Tongue (tissue), 2 donors: ENCODE results near the gene ACER3. TPM values are rescaled to one million over a fixed set of nuclear protein-coding genes. Genes with fewer than 3 reads are reported as not detected.

Experiments
- DNase-seq: peaks from one replicate; pipeline ENCODE4 v3.0.0-alpha.2; 2015
- total RNA-seq: library from RNA; depleted of rRNA; stranded (reverse); fragments of >200 nt; gene quantifications from one replicate; pipeline ENCODE4 v1.2.3, GENCODE V29; 2014

Gene ACER3
- total RNA-seq, 1 donor from 2014 or later, result 9.2 TPM

DNA sequence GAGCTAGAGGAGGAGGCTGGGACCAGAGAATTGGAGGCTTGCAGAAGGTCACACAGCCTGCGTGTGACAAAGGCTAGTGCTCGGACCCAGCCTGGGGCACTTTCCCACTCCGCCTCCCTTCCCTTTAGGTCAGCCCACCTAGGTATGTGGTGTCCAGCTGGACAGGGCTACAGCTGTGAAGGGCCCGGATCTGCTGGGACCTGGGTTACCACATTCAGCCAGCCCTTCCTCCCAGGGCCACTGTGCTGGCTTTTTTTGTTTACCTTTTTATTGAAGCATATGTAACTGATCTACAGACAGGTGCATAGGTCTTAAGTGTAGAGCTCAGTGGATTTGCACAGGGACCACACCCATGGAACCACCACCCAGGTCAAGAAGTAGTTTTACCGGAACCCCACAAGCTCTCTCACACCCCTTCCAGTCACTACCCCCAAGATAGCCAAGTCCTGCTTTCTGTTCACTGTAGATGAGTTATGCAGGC lies 214.7 kb downstream of the ACER3 start:
- no peak for DNase-seq

Other genes starting within 250 kb of the ACER3 start
- gene LRRC32, start 190.2 kb upstream of the ACER3 start, total RNA-seq, result 22.1 TPM
- gene TSKU, start 77.6 kb upstream of the ACER3 start, total RNA-seq, result 14.6 TPM
- 0.21 TPM for gene B3GNT6, start 173.5 kb downstream of the ACER3 start, total RNA-seq
- gene CAPN5, start 206.1 kb downstream of the ACER3 start, total RNA-seq, result 11.8 TPM
- 1.0 TPM for gene OMP, start 241.9 kb downstream of the ACER3 start, total RNA-seq